ENCODE measurements around the gene TBX2. TPM values are rescaled to one million over a fixed set of nuclear protein-coding genes. Genes with fewer than 3 reads are reported as not detected.

Gene TBX2
- total and polyA plus RNA-seq, 2 of the 4 experiments (the other 2 are of a cell fraction), result 20.1 to 64.1 TPM

DNA sequence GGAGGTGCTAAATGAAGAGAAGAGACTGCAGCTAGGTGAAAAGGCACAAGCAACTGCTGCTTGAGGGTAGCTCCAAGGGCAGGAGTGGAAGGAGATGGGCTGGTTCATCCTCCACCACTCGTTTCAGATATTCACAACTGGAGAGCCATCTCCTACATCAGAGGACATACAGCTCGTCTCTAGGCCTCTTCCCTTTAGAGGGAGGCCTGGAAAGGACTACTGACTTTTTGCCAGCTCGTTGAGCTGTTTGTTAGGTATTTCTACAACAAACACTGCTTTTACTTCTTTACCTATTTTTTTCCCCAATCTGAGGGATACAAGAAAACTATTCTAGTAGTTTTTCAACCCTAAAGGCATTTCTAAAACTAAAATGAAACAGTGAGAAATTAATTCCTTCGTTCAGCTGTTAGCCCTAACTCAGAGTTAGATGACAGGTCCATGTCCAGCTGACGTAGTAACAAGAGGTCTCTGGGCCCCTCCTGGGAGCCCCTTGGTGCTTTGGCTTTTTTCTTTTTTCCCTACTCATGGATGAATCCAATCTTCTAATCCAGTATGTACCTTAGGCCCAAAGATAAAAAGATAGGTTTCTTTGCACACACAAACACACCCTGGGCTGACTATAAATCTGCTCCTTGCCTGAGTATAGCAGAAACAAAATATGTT is 47.8 kb upstream of the TBX2 start:
- H3K27ac ChIP-seq (ENCODE audit: insufficient read depth, low read length), result no peak overlapping the region
- H3K4me3 ChIP-seq (ENCODE audit: insufficient read depth, low read depth, low read length), result no peak overlapping the region
- H2AK9ac ChIP-seq (replicated peaks; ENCODE audit: low read depth, low read length, poor library complexity), result no peak overlapping the region
- no peak overlapping the region for H2AFZ ChIP-seq (replicated peaks; ENCODE audit: low read length, poor library complexity)
- H3K36me3 ChIP-seq (ENCODE audit: control insufficient read depth, insufficient read depth, low read length), result no peaks in the 10 kb centered on the region
- ChIA-PET POLR2A (ENCODE audit: unreplicated experiment) (no interaction called here), CTCF (interaction anchor here (0.6 to 1.1 kb wide), 2 partner anchors 213 to 379 kb away, joined by 3 read pairs; no protein-coding TSS in a partner anchor)
- peaks cover 21% of the 10 kb centered on the region for H3K9me1 ChIP-seq (ENCODE audit: insufficient read depth, low read length)
- no peaks in the 10 kb centered on the region for H3K79me1 ChIP-seq (ENCODE audit: low read depth in 1 of 2, low read length in 2 of 2)
- H3K56ac ChIP-seq (ENCODE audit: extremely low read depth, insufficient read depth, low read length), result no peak overlapping the region
- H3K9ac ChIP-seq (ENCODE audit: low read depth, low read length), result no peak overlapping the region
- H3K4me2 ChIP-seq (ENCODE audit: low read depth, low read length), result no peak overlapping the region
- peak overlapping the region; percentile 55 for H2BK5ac ChIP-seq (ENCODE audit: low read depth, low read length, poor library complexity, severe bottlenecking)
- DNase-seq (peak; percentile 56), ATAC-seq (ENCODE audit: low read depth) (peak; percentile 50; the same call in 1 of the 2 replicates)
- H3K4ac ChIP-seq (ENCODE audit: low read depth, low read length), result peak overlapping the region; percentile 64
- no CpG with 5 or more reads among the region's 5 CpGs for WGBS, 2 experiments (ENCODE audit: extremely low coverage in 2 of 2, insufficient read length in 1 of 2)
- peaks cover 20% of the 10 kb centered on the region for H3K4me1 ChIP-seq (ENCODE audit: control insufficient read depth, insufficient read depth, low read length)
- peak overlapping the region; percentile 73; the same call in 1 of the 2 replicates for H2BK20ac ChIP-seq (ENCODE audit: low read depth, low read length)
- no peaks in the 10 kb centered on the region for H4K20me1 ChIP-seq (ENCODE audit: insufficient read depth, low read length)
- dilution Hi-C loops (cut with HindIII; ENCODE audit: low sequenced_read_pairs, unreplicated experiment), result no loop called here
- no peak for TF ChIP-seq CEBPB (IDR thresholded peaks at IDR 0.05; ENCODE audit: low read depth, low read length)
- TF ChIP-seq RFX5 (IDR thresholded peaks at IDR 0.05; ENCODE audit: low read depth, low read length), result no peak
- TF ChIP-seq POLR2A (IDR thresholded peaks at IDR 0.05; ENCODE audit: low read depth, low read length), result no peak
- no peak for TF ChIP-seq MAFK (IDR thresholded peaks at IDR 0.05; ENCODE audit: low read depth, low read length)
- TF ChIP-seq RCOR1 (IDR thresholded peaks at IDR 0.05; ENCODE audit: insufficient replicate concordance, low read length), result no peak
- H3K9me3 ChIP-seq (ENCODE audit: control insufficient read depth, insufficient read depth, low read length), result no peaks in the 10 kb centered on the region
- peak overlapping the region; percentile 93; the same call in 1 of the 2 replicates for H3K18ac ChIP-seq (ENCODE audit: low read depth, low read length)
- intact Hi-C loops (cut with micrococcal nuclease), result no loop called here
- BruUV-seq (replicated peaks), result no TSS peak
- H2BK120ac ChIP-seq (ENCODE audit: low read depth, low read length), result peak overlapping the region; percentile 81
- peak overlapping the region; percentile 27; the same call in 1 of the 2 replicates for H2AK5ac ChIP-seq (ENCODE audit: low read depth, low read length)
- H3K14ac ChIP-seq (replicated peaks; ENCODE audit: low read depth, low read length), result peak overlapping the region; percentile 74
- peak overlapping the region; percentile 54; the same call in 1 of the 2 replicates for H4K91ac ChIP-seq (ENCODE audit: insufficient read depth, low read depth, low read length)
- in situ Hi-C loops (cut with MboI; ENCODE audit: low sequenced_read_pairs), result no loop called here
- H4K8ac ChIP-seq (ENCODE audit: low read depth in 2 of 2, low read length in 2 of 2), result peak overlapping the region; percentile 25 to 76; a peak in 3 of 4 replicates
- peak overlapping the region; percentile 38; the same call in 1 of the 2 replicates for H4K5ac ChIP-seq (ENCODE audit: low read depth, low read length)
- peak overlapping the region; percentile 60 for H3K23ac ChIP-seq (ENCODE audit: low read depth, low read length)
- peak overlapping the region; percentile 76; the same call in 1 of the 3 replicates for H2BK15ac ChIP-seq (ENCODE audit: low read depth, low read length)
- H3K27me3 ChIP-seq (ENCODE audit: control insufficient read depth, insufficient read depth, low read length), result no peaks in the 10 kb centered on the region
